Astrocyte of the spinal cord (primary cell): Measurements from ENCODE around the gene CLDN10.

ENCODE experiments used
- DNase-seq: peaks from one replicate; pipeline ENCODE4 v3.0.0; 2011; ENCODE audit warnings: low read depth, low spot score
- H3K4me3 ChIP-seq: 2 replicates; pipeline ENCODE4 v1.5.1; 2011; ENCODE audit warnings: low read depth, mild to moderate bottlenecking, low read length, moderate library complexity
- in situ Hi-C: cut with HindIII; loops from 2 replicates; pipeline ENCODE4 v1.10.0; 2017; ENCODE audit warnings: low sequenced_read_pairs
- TF ChIP-seq, protein P1 (sequence below): IDR thresholded peaks from 2 replicates; pipeline ENCODE4 v1.5.1; 2012; ENCODE audit warnings: low read depth, mild to moderate bottlenecking, low read length, inconsistent platforms

Gene CLDN10

DNA sequence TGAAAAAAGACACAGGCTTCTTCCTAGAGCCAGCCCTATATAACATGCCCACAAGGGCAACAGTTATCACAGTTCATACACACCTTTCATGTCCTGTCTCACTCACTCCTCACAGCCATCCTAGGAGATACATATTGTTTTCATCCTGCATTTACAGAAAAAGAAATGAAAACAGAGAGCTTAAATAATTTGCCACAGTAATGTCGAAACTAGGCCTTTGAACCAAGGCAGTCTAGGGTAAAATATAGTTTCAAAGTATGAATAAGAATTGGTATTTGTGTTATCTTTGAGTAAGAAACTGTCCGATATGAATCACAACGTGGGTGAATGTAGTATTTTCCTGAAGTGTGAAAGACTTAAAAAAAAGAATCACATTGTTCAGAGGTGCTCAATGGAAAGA lies 26.8 kb downstream of the CLDN10 start:
- no peak for DNase-seq
- no peak overlapping the region for H3K4me3 ChIP-seq
- in situ Hi-C loops, result no loop called here

GRCh38 chr13:95585867-95586266 lies 33.3 kb downstream of the CLDN10 start:
- H3K4me3 ChIP-seq, result no peak overlapping the region
- DNase-seq, result no peak
- in situ Hi-C loops, result no loop called here
- TF ChIP-seq, protein P1, sequence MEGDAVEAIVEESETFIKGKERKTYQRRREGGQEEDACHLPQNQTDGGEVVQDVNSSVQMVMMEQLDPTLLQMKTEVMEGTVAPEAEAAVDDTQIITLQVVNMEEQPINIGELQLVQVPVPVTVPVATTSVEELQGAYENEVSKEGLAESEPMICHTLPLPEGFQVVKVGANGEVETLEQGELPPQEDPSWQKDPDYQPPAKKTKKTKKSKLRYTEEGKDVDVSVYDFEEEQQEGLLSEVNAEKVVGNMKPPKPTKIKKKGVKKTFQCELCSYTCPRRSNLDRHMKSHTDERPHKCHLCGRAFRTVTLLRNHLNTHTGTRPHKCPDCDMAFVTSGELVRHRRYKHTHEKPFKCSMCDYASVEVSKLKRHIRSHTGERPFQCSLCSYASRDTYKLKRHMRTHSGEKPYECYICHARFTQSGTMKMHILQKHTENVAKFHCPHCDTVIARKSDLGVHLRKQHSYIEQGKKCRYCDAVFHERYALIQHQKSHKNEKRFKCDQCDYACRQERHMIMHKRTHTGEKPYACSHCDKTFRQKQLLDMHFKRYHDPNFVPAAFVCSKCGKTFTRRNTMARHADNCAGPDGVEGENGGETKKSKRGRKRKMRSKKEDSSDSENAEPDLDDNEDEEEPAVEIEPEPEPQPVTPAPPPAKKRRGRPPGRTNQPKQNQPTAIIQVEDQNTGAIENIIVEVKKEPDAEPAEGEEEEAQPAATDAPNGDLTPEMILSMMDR, result no peak

More for the DNA sequence above, 26.8 kb downstream of the CLDN10 start:
- TF ChIP-seq, protein P1, result no peak

DNA sequence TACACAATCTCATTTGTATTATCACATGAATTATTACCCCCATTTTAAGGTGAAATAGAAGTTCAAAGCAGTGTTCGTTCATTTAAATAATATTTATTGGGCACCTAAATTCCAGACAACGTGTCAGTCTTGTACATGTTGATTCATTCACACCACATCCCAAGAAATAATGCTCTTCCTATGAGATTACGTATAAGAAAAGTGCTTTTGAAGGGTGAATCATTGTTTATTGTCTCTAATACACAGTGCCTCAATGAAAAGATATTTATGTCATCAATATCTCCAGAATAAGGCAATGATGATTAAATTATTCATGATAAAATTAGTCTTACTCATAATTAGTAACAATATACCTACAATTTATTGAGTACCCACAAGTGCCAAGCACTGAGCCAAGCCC lies 35.6 kb downstream of the CLDN10 start:
- in situ Hi-C loops, result no loop called here

GRCh38 chr13:95588721-95589120 lies 36.2 kb downstream of the CLDN10 start:
- in situ Hi-C loops, result no loop called here
- H3K4me3 ChIP-seq, result no peak overlapping the region
- peak; percentile 34 for DNase-seq
- TF ChIP-seq, protein P1, result no peak

More for the DNA sequence above, 35.6 kb downstream of the CLDN10 start:
- DNase-seq, result no peak
- no peak overlapping the region for H3K4me3 ChIP-seq
- TF ChIP-seq, protein P1, result no peak

DNA sequence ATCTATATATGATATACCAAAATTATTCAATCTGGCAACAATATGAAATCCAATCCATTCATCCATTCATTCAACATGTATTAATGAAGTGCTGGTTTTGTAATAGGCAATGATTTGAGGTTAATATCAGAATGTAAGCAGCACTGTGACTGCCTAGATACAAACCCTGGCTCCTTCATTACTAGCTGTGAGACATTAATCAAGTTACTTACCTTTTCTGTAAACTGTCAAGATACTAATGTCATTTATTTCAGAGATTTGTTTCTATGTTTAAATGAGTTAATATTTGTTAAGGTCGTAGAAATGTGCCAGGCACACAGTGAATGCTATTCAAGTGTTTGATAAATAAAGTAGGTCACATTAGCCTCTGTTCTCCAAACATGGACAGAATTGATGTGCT lies 40.9 kb downstream of the CLDN10 start:
- no peak overlapping the region for H3K4me3 ChIP-seq
- TF ChIP-seq, protein P1, result no peak
- in situ Hi-C loops, result no loop called here
- DNase-seq, result no peak

- in situ Hi-C loops, result no loop called here
- TF ChIP-seq, protein P1, result no peak
- H3K4me3 ChIP-seq, result no peak overlapping the region
- DNase-seq, result no peak
These were observed 44.2 kb downstream of the CLDN10 start for GRCh38 chr13:95596701-95597100.

DNA sequence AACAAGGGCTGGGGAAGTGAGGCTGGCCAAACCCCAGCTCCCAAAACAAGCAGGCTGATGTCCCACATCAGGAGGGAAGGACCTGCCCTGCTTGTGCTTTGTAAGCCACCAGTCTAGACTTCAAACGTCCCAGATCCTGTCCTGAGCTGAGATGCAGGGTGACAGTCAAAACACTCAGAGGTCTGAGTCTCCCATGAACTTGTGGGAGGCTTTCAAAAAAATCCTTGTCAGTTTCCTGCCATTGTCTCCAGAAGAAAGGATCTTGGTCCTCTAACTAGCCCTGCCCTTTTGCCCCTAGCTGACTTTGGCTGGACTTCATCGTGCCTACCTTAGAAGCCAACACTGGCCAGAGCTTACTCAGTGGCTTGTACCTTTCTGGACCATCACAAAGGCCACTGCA lies 48.7 kb downstream of the CLDN10 start:
- in situ Hi-C loops, result no loop called here

More for the DNA sequence above, 48.7 kb downstream of the CLDN10 start:
- TF ChIP-seq, protein P1, result no peak
- DNase-seq, result no peak
- H3K4me3 ChIP-seq, result no peak overlapping the region
